ENCODE data around the gene DSP.

DSP gene

GRCh38 chr6:7518877-7519276 lies 22.6 kb upstream of the DSP start:
- H3K4me3 ChIP-seq (replicated peaks in 1 of 2; ENCODE audit: low read depth in 2 of 2, low read length in 2 of 2), result no peak overlapping the region

GRCh38 chr6:7522873-7523272 lies 18.6 kb upstream of the DSP start:
- DNase-seq (ENCODE audit: low read depth in 2 of 2), result no peak
- H3K4me3 ChIP-seq (replicated peaks in 1 of 2; ENCODE audit: low read depth in 2 of 2, low read length in 2 of 2), result no peak overlapping the region
- no peak for TF ChIP-seq CTCF (IDR thresholded peaks at IDR 0.05; ENCODE audit: low read depth, low read length)

More at GRCh38 chr6:7518877-7519276, 22.6 kb upstream of the DSP start:
- no peak for DNase-seq (ENCODE audit: low read depth in 2 of 2)
- TF ChIP-seq CTCF (IDR thresholded peaks at IDR 0.05; ENCODE audit: low read depth, low read length), result no peak

GRCh38 chr6:7523922-7524321 lies 17.5 kb upstream of the DSP start:
- DNase-seq (ENCODE audit: low read depth in 2 of 2), result no peak
- TF ChIP-seq CTCF (IDR thresholded peaks at IDR 0.05; ENCODE audit: low read depth, low read length), result no peak
- no peak overlapping the region for H3K4me3 ChIP-seq (replicated peaks in 1 of 2; ENCODE audit: low read depth in 2 of 2, low read length in 2 of 2)

- no peak for DNase-seq (ENCODE audit: low read depth in 2 of 2)
- no peak overlapping the region for H3K4me3 ChIP-seq (replicated peaks in 1 of 2; ENCODE audit: low read depth in 2 of 2, low read length in 2 of 2)
- TF ChIP-seq CTCF (IDR thresholded peaks at IDR 0.05; ENCODE audit: low read depth, low read length), result no peak
Measured at GRCh38 chr6:7526755-7527154, 14.7 kb upstream of the DSP start.

GRCh38 chr6:7528565-7528964 lies 12.9 kb upstream of the DSP start:
- DNase-seq (ENCODE audit: low read depth in 2 of 2), result peak; percentile 25 to 88
- TF ChIP-seq CTCF (IDR thresholded peaks at IDR 0.05; ENCODE audit: low read depth, low read length), result no peak

GRCh38 chr6:7529141-7529540 lies 12.3 kb upstream of the DSP start:
- no peak overlapping the region for H3K4me3 ChIP-seq (replicated peaks in 1 of 2; ENCODE audit: low read depth in 2 of 2, low read length in 2 of 2)
- DNase-seq (ENCODE audit: low read depth in 2 of 2), result no peak
- no peak for TF ChIP-seq CTCF (IDR thresholded peaks at IDR 0.05; ENCODE audit: low read depth, low read length)

More at GRCh38 chr6:7528565-7528964, 12.9 kb upstream of the DSP start:
- H3K4me3 ChIP-seq (replicated peaks in 1 of 2; ENCODE audit: low read depth in 2 of 2, low read length in 2 of 2), result no peak overlapping the region

GRCh38 chr6:7532232-7532631 lies 9.2 kb upstream of the DSP start:
- no peak for TF ChIP-seq CTCF (IDR thresholded peaks at IDR 0.05; ENCODE audit: low read depth, low read length)
- H3K4me3 ChIP-seq (replicated peaks in 1 of 2; ENCODE audit: low read depth in 2 of 2, low read length in 2 of 2), result no peak overlapping the region
- no peak for DNase-seq (ENCODE audit: low read depth in 2 of 2)

Measured in cardiac fibroblast (primary cell).